NCI-H1048 (cell line): ENCODE results near the gene APOB.

ENCODE experiments used
- DNase-seq: peaks from one replicate; lab custom pipeline; 2025; lab: John Stamatoyannopoulos, UW

APOB gene

DNA sequence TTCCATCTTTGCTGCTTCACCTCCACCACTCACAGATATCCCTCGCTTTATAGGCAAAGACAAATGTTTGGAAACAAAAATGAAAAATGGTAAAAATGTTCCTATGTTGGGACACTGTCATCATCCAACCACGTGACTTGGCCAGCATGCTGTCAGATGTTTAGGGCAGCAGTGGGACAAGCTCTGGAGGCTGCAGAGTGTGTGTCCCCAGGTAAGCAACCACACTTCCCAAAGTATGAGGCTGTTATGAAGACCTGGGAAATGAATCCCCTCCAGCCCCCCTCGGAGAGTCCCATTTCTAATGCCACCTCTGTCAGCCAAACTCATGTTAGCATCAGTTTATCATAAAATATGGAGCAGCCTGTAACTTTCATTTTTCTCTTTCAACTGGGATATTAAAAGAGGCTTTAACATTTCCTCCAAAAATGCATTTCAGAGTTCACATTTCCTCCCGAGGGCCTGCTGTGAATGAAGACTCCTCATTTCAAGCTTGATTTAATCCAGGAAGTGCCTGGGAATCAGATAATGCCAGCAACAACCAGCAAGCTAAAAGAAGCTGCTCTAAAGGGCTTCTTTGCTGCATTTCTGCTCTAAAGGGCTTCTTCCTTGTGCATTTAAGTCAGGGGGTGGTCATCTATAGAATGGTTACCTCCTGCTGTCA is 66.2 kb downstream of the APOB start:
- DNase-seq: no peak

- DNase-seq: no peak
These were observed 67.3 kb downstream of the APOB start for GRCh38 chr2:20976527-20976926.

- DNase-seq: no peak
These were observed 70.9 kb downstream of the APOB start for GRCh38 chr2:20972792-20973565.

- DNase-seq: no peak
These were observed 71.8 kb downstream of the APOB start for GRCh38 chr2:20972110-20972509.

GRCh38 chr2:20970068-20970467 is 73.8 kb downstream of the APOB start:
- DNase-seq: no peak

DNA sequence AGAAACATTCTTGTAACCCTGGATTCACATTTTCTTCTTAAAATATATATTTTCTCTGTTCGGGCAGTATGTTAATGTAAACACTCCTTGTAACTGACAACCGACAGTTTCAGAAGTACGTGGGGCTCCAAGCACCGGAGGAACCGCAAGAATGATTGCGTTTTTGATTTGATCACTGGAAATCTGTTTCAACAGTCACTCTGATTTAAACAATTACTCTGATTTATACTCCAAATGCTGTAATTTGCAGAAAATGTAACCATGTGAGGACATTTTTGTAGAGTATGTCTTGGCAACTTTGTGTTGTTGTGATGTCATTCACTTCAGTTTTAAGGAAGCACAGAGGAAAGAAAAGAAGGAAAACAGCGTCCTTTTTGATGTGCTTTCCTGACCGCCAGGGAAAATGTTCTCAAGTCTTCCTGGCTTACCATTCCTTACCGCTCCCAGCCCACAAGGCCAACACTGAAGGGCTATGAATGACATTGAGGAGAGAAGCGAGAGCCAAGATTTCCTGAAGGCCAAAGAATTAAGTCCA is 77.7 kb downstream of the APOB start:
- DNase-seq: no peak

DNA sequence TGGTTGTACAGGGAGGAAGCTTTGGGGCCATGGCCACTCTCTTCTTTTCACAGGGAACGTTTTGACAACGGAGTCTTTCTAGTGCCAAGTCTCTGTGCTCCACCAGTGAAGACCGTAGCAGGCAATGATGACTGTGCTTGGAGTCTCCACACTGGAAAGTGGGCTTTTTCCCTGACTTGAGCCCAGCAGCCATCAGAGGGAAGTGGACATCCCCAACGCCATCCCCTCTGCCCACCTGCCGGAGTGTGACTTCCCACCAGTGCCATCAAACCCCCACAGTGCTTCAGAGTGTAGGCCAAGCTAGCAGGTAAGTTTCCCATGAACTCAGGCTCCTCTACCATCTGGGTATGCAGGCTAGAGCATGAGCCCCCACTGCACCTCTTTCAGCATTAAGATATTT is 78.7 kb downstream of the APOB start:
- DNase-seq: no peak

DNA sequence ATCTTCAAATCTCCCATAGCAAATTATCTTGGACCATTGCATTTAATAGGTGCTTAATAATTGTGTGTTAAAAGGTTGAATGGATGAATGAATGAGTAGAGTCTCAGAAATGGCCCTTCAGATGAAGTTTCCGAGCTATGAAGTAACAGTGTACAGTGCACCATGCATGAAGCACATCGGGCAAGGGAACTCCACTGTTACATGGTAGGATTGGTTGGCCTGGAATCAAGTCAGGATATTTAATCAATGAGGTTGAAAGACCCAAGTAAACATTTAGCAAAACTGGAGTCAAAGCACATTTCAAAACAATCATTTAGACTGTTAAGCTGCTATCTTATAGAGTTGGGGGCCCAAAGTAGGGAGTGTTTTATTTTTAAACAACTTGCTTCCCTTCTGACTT is 80.0 kb downstream of the APOB start:
- no peak for DNase-seq

DNA sequence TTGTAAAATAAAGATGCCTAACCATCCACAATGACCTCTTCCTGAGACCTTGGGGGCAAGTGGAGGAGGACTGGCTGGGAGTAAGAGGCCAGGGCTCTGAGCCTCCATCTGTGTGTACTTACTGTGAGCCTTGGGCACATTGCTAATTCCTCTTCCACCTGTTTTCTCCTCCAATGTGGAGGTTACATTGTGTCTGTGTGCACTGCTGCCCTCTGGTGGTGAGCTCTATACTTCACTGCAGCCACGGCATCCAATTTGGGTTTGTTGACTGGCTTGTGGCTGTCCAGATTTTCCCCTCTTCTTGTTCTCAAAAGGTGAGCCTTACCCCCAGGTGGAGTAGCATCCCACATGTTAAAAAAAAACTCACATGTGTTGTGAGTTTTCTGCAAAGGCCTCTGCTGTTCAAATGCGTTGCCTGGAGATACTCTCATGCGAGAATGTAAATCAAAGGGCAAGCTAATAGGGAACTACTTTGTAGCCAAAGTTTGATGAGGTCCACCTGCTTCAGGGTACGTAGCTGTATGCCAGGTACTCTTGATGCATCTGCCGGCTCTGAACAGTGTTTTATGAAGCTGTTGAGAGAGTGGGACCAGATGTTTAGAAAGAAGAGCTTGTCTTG is 80.8 kb downstream of the APOB start:
- DNase-seq: no peak

DNA sequence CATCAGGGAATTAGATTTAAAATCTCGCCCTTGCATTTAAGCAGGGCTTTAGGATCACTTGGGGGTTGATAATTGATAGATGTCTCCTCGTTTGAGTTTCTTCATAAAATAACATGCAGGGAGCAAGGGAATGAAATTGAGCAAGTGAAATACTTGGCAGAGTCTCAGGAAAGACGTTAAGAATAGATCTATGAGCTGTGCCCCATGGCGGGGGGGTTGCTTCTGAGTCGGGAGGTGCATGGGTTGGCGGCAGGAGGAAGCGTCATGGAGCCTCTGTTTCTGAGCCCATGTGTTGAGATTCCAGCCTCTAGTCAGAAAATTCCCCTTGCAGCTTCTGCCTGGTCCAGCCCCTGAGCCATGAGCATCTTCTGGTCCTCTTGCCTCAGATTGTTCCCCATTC is 82.0 kb downstream of the APOB start:
- DNase-seq: no peak

DNA sequence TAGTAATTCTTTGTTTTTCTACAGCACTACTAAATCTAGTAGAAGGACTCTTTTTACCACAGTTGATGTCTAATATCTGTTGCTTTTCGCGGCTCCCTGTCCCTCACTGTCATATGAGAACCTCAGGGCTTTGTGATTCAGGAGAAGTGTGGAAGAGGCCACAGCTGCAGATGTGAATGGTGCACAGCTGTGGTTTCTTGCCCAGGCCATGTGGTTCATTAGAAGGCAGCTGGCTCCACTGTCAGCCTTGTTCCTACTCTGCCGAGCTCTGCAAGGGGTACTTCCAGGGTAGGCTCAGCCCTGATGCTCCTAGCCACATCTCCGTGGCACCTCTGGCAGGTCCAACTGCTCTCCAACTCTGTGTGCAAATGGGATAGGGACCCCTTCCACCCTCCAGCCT is 83.9 kb downstream of the APOB start:
- no peak for DNase-seq

DNA sequence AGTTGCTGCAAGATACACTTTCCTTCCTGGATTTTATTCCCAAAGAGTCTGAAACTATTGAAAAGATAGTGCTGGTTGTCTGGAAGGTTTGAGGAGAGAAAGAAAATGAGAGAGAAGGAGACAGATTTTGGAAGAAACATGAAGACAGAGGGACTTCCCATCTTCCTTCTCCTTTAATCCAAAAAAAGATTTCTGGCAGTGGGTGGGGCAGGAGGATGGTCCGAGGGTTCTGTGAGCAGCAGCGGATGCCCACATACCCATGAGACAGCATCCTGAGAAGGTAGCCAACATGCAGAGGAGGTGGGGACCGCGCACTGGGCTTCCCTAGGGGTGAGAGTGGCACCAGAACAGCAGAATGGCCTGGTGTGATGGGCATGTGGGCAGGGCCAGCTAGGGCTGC is 84.6 kb downstream of the APOB start:
- no peak for DNase-seq

- DNase-seq: no peak
These were observed 85.9 kb downstream of the APOB start for GRCh38 chr2:20957788-20958525.

DNA sequence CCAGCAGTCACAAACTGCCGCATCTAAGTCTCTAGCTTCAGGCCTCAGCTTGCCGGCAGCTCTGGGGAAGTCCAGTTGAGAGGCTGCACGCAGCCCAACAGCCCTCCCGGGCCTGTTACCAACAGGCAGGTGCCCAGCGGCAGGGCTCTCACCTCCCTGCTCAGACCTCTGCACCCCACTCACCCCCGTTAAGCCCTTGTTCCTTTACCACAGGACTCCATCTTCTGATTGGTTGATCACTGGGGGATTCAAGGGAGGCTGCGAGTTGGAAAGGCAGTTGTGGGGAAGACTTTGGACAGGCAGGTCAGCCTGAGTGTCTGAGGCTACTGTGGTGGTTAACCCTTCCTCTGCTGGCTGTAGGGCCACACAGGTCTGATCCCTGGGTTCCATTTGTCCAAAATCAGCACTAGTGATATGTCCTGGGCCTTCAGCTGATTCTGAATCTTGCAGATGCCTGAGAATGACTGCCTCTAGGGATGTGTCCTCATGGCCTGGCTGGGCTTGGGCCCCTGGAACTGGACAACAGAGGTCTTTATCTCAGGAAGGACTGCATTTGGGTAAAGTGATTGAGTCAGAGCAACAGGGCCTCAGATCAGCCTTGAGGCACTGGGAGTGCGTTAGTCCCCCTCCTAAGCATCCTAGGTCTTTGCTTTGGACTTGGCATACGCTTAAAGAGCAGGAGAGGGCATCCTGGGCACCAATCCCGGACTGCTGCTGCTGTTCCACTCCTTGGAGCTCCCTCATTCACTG is 88.4 kb downstream of the APOB start:
- DNase-seq: no peak

GRCh38 chr2:20953146-20953824 is 90.6 kb downstream of the APOB start:
- no peak for DNase-seq
